HG03095 (cell line): ENCODE results near the gene STIM1.
"Not testable (repeated sequence)": the region's sequence is repeated elsewhere in the genome, so short reads cannot be mapped to it uniquely, and the experiment has no call there.

Experiments
- ATAC-seq: cut with Tn5 transposase; IDR thresholded peaks from one replicate; pipeline ENCODE4 v1.9.1; 2021; ENCODE audit warnings: moderate library complexity; ENCODE audit not compliant: unreplicated experiment

STIM1 gene

GRCh38 chr11:3853899-3854659 is 1.4 kb upstream of the STIM1 start:
- peak; percentile 31 for ATAC-seq

GRCh38 chr11:3854660-3854976 is 846 bp upstream of the STIM1 start:
- ATAC-seq, result no peak

GRCh38 chr11:3855808-3856491 is 486 bp downstream of the STIM1 start:
- ATAC-seq, result peak; percentile 14

GRCh38 chr11:3856856-3857553 is 1.5 kb downstream of the STIM1 start:
- ATAC-seq, result no peak

- ATAC-seq, result no peak
Measured at GRCh38 chr11:3857628-3858027, 2.2 kb downstream of the STIM1 start.

GRCh38 chr11:3859373-3859881 is 4.0 kb downstream of the STIM1 start:
- peak; percentile 40 for ATAC-seq

GRCh38 chr11:3860375-3860774 is 4.9 kb downstream of the STIM1 start:
- no peak for ATAC-seq

GRCh38 chr11:3860898-3861393 is 5.5 kb downstream of the STIM1 start:
- ATAC-seq, result not testable (repeated sequence)

GRCh38 chr11:3861683-3862082 is 6.2 kb downstream of the STIM1 start:
- no peak for ATAC-seq

GRCh38 chr11:3865388-3866193 is 10.1 kb downstream of the STIM1 start:
- peak; percentile 37 for ATAC-seq

- no peak for ATAC-seq
Measured at GRCh38 chr11:3866206-3866605, 10.7 kb downstream of the STIM1 start.

GRCh38 chr11:3866836-3867208 is 11.4 kb downstream of the STIM1 start:
- no peak for ATAC-seq

GRCh38 chr11:3867209-3868091 is 12.0 kb downstream of the STIM1 start:
- ATAC-seq, result peak; percentile 44

- ATAC-seq, result no peak
Measured at GRCh38 chr11:3873712-3874349, 18.4 kb downstream of the STIM1 start.

GRCh38 chr11:3876613-3877012 is 21.1 kb downstream of the STIM1 start:
- ATAC-seq, result no peak

GRCh38 chr11:3877364-3878257 is 22.1 kb downstream of the STIM1 start:
- ATAC-seq, result no peak

- no peak for ATAC-seq
Measured at GRCh38 chr11:3878258-3878584, 22.8 kb downstream of the STIM1 start.

GRCh38 chr11:3879216-3879966 is 23.9 kb downstream of the STIM1 start:
- no peak for ATAC-seq
